HCT116 (cell line): ENCODE measurements around the gene CYP11A1. TPM values are rescaled to one million over a fixed set of nuclear protein-coding genes. Genes with fewer than 3 reads are reported as not detected.

Experiments used
- ATAC-seq: fragments of 200-7000 bp; cut with Tn5 transposase; 2 replicates; pipeline ENCODE4 v1.9.1; 2020; ENCODE audit warnings: mild to moderate bottlenecking, moderate library complexity
- BruUV-seq: library from RNA; stranded (reverse); fragments of 400-500 nt; replicated peaks from 2 replicates; lab custom pipeline; 2021; lab: Mats Ljungman, UMichigan
- CTCF ChIA-PET: fragments of 300-600 bp; sonication (Branson Sonifier 250); formaldehyde crosslinking; loops from one replicate; lab custom pipeline; 2021; ENCODE audit warnings: antibody characterized with exemption; lab: Charles Lee
- POLR2A ChIA-PET: fragments of 300-600, 350-600 bp; sonication (Branson Sonifier 250); formaldehyde crosslinking; loops from one replicate; lab custom pipeline; 2021; ENCODE audit warnings: antibody characterized with exemption; lab: Charles Lee
- RAD21 ChIA-PET, 2 experiments: fragments of 300-600 bp; sonication (Branson Sonifier 250); formaldehyde crosslinking; loops; one replicate each; lab custom pipeline; 2023; ENCODE audit warnings: low total read pairs in 2 of 2; ENCODE audit not compliant: uncharacterized antibody in 2 of 2, unreplicated experiment in 2 of 2, low non-redundant PET in 1 of 2; lab: Charles Lee
- DNase-seq: peaks from one replicate; pipeline ENCODE4 v3.0.0-alpha.2; 2010; ENCODE audit warnings: low read depth, low spot score
- H2AFZ ChIP-seq: fragments of 200-600 bp; shearing (Covaris generic), sonication (generic); 2 replicates; pipeline ENCODE4 v1.6.1; 2017; ENCODE audit warnings: low read depth, mixed run types, mixed read lengths, antibody characterized with exemption, low read length; ENCODE audit not compliant: poor library complexity, severe bottlenecking
- H3K27ac ChIP-seq: 2 replicates; pipeline ENCODE4 v1.5.1; 2012; ENCODE audit warnings: low read depth, low read length
- H3K27me3 ChIP-seq: fragments of 200-600 bp; sonication (generic); 2 replicates; pipeline ENCODE4 v1.6.1; 2016; ENCODE audit warnings: mixed run types, low read length, mixed read lengths; ENCODE audit not compliant: insufficient read depth
- H3K36me3 ChIP-seq, 2 experiments: fragments of 200-500 bp in 1 of 2; fragments of 200-600 bp in 1 of 2; sonication (Bioruptor generic) in 1 of 2; sonication (generic) in 1 of 2; 2 replicates each; pipeline versions ENCODE4 v1.5.1 to v1.6.1; 2014 to 2016; ENCODE audit warnings: low read length in 2 of 2, inconsistent platforms in 1 of 2, mixed read lengths in 1 of 2, mixed run types in 1 of 2; ENCODE audit not compliant: insufficient read depth in 2 of 2, control insufficient read depth in 1 of 2
- H3K4me1 ChIP-seq, 2 experiments: fragments of 200-600 bp in 1 of 2; sonication (generic) in 1 of 2; 2 replicates each; pipeline versions ENCODE4 v1.5.1 to v1.6.1; 2012 to 2017; ENCODE audit warnings: low read length in 2 of 2, inconsistent platforms in 1 of 2, mild to moderate bottlenecking in 1 of 2, mixed read lengths in 1 of 2, mixed run types in 1 of 2, moderate library complexity in 1 of 2; ENCODE audit not compliant: insufficient read depth in 2 of 2, control insufficient read depth in 1 of 2
- H3K4me2 ChIP-seq: fragments of 200-600 bp; sonication (generic); 2 replicates; pipeline ENCODE4 v1.6.1; 2017; ENCODE audit warnings: mixed run types, low read length, mixed read lengths
- H3K4me3 ChIP-seq, 2 experiments: fragments of 200-600 bp in 1 of 2; sonication (generic) in 1 of 2; replicated peaks in 1 of 2; 2 replicates each; pipeline ENCODE4 v1.5.1; 2011 to 2016; ENCODE audit warnings: low read length in 2 of 2, control low read depth in 1 of 2, low read depth in 1 of 2, mild to moderate bottlenecking in 1 of 2, mixed read lengths in 1 of 2, mixed run types in 1 of 2
- H3K79me2 ChIP-seq: fragments of 200-600 bp; sonication (generic); 2 replicates; pipeline ENCODE4 v1.6.1; 2017; ENCODE audit warnings: mild to moderate bottlenecking, mixed run types, low read length, moderate library complexity, mixed read lengths; ENCODE audit not compliant: insufficient read depth
- H3K9ac ChIP-seq: fragments of 200-600 bp; sonication (generic); 2 replicates; pipeline ENCODE4 v1.6.1; 2016; ENCODE audit warnings: low read length, mixed read lengths
- H3K9me2 ChIP-seq: fragments of 200-600 bp; sonication (generic), shearing (Covaris generic); 2 replicates; pipeline ENCODE4 v1.6.1; 2017; ENCODE audit warnings: mixed run types, mild to moderate bottlenecking, moderate library complexity; ENCODE audit not compliant: insufficient read depth
- H3K9me3 ChIP-seq, 2 experiments: fragments of 200-500 bp in 1 of 2; fragments of 200-600 bp in 1 of 2; sonication (Bioruptor generic) in 1 of 2; sonication (generic) in 1 of 2; 2 replicates each; pipeline ENCODE4 v1.6.1; 2014 to 2017; ENCODE audit warnings: low read length in 2 of 2, mixed read lengths in 2 of 2, inconsistent platforms in 1 of 2, low read depth in 1 of 2, mild to moderate bottlenecking in 1 of 2, mixed run types in 1 of 2, moderate library complexity in 1 of 2; ENCODE audit not compliant: control insufficient read depth in 1 of 2, insufficient read depth in 1 of 2
- H4K20me1 ChIP-seq: fragments of 200-600 bp; sonication (generic), shearing (Covaris generic); 2 replicates; pipeline ENCODE4 v1.6.1; 2017; ENCODE audit warnings: mixed run types, mild to moderate bottlenecking, moderate library complexity; ENCODE audit not compliant: insufficient read depth
- CBX3 ChIP-seq: IDR thresholded peaks from 2 replicates; pipeline ENCODE4 v1.6.1; 2012; ENCODE audit warnings: low read depth
- CEBPB ChIP-seq: IDR thresholded peaks from 2 replicates; pipeline ENCODE4 v1.6.1; 2012; ENCODE audit warnings: low read depth
- ELF1 ChIP-seq: IDR thresholded peaks from 2 replicates; pipeline ENCODE4 v1.6.1; 2012; ENCODE audit warnings: low read depth, borderline replicate concordance
- EZH2 ChIP-seq: fragments of 200-600 bp; sonication (generic); IDR thresholded peaks from 2 replicates; pipeline ENCODE4 v1.6.1; 2017; ENCODE audit warnings: antibody characterized with exemption, mixed run types
- EZH2phosphoT487 ChIP-seq: fragments of 200-600 bp; IDR thresholded peaks from 2 replicates; pipeline ENCODE4 v1.6.1; 2018; ENCODE audit warnings: antibody characterized with exemption, borderline replicate concordance
- JUND ChIP-seq: IDR thresholded peaks from 2 replicates; pipeline ENCODE4 v1.6.1; 2012
- POLR2A ChIP-seq: IDR thresholded peaks from 2 replicates; pipeline ENCODE4 v1.7.0; 2011; ENCODE audit warnings: borderline replicate concordance; ENCODE audit not compliant: insufficient read depth, insufficient read length; ENCODE audit errors: extremely low read depth
- POLR2AphosphoS5 ChIP-seq: IDR thresholded peaks from 2 replicates; pipeline ENCODE4 v1.6.1; 2011; ENCODE audit warnings: mild to moderate bottlenecking, low read depth, low read length, moderate library complexity
- RAD21 ChIP-seq: IDR thresholded peaks from 2 replicates; pipeline ENCODE4 v1.6.1; 2012; ENCODE audit warnings: low read depth, mild to moderate bottlenecking
- TCF7L2 ChIP-seq: IDR thresholded peaks from 2 replicates; pipeline ENCODE4 v1.7.0; 2011; ENCODE audit warnings: borderline replicate concordance, inconsistent platforms; ENCODE audit not compliant: insufficient read depth, insufficient read length; ENCODE audit errors: extremely low read depth
- ZFX ChIP-seq: fragments of 450-650 bp; IDR thresholded peaks from 2 replicates; pipeline ENCODE4 v1.6.1; 2017
- intact Hi-C: fragments of 100-400 bp; cut with micrococcal nuclease; formaldehyde crosslinking; loops from 2 replicates; pipeline ENCODE4 v1.10.0; 2022
- total RNA-seq: library from RNA; stranded (reverse); gene quantifications from one replicate; pipeline ENCODE4 v1.2.1, GENCODE V29; 2021; ENCODE audit not compliant: unreplicated experiment
- TF ChIP-seq, protein P1 (sequence below): IDR thresholded peaks from 2 replicates; pipeline ENCODE4 v1.6.1; 2012
- TF ChIP-seq, protein P2 (sequence below): IDR thresholded peaks from 2 replicates; pipeline ENCODE4 v1.6.1; 2012
- TF ChIP-seq, protein P3 (sequence below): IDR thresholded peaks from 2 replicates; pipeline ENCODE4 v1.6.1; 2012; ENCODE audit warnings: low read depth

The CYP11A1 gene
- total RNA-seq, 1 experiment from 2014 or later: 0.57 TPM

DNA sequence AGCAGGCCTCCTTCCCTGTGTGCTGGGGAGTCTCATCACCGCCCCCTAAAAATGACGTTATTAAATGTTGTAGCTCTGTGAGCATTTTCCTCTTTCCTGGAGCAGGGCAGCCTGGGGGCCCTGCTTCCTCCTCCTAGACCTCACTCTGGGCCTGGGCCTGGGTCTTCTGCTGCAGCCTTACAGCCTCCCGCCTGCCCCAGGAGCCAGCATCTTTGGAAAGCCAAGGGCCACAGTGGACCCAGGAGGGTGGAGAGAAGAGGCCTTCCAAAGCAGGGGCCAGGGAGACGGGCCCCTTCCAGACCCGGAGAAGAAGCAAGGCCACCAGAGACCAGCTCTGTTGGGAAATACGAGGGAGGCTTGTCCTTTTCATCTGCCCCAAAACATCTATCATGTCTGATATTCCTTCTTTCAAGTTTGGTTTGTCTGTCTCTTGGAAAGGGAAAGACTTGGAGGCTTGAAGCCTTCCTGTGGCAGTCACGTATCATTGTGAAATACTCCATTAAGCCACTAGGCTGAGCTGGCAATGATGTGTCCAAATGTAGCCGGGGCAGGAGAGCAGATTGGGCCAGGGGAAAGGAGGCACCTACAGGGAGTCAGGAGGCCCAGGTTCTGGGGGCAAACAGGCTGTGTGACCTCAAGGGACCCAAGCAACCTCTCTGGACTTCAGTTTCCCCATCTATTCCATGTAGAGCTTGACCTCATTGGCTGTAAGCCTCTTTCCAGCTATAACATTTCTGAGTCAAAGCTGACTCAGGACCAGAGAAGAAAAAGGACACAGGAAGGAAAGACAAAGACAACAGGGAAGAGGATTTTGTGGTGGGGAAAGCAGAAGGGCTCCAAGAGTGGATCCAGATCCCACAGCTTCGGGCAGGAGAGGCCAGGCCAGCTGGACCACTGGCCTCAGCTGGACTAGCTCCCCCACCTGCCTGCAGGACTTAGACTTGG lies 31.1 kb downstream of the CYP11A1 start:
- POLR2A ChIA-PET: no interaction called here
- Histone ChIP-seq H3K9me2 (no peaks in the 10 kb centered on the region), H3K4me2 (no peak overlapping the region), H3K4me3 (no peak overlapping the region), H2AFZ (no peak overlapping the region), H3K27me3 (no peaks in the 10 kb centered on the region), H3K79me2 (no peaks in the 10 kb centered on the region), H4K20me1 (no peaks in the 10 kb centered on the region), H3K9me3 (no peaks in the 10 kb centered on the region), H3K27ac (no peak overlapping the region), H3K9ac (no peak overlapping the region), H3K36me3 (no peaks in the 10 kb centered on the region), H3K4me1 (no peaks in the 10 kb centered on the region)
- TF ChIP-seq, protein P1, sequence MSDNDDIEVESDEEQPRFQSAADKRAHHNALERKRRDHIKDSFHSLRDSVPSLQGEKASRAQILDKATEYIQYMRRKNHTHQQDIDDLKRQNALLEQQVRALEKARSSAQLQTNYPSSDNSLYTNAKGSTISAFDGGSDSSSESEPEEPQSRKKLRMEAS: no peak
- TF ChIP-seq, protein P2, sequence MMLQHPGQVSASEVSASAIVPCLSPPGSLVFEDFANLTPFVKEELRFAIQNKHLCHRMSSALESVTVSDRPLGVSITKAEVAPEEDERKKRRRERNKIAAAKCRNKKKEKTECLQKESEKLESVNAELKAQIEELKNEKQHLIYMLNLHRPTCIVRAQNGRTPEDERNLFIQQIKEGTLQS: no peak
- TF ChIP-seq POLR2A (no peak), JUND (no peak), EZH2phosphoT487 (no peak), ZFX (no peak), CBX3 (no peak), TCF7L2 (no peak), EZH2 (no peak), POLR2AphosphoS5 (no peak), CEBPB (no peak), ELF1 (no peak), RAD21 (no peak)
- TF ChIP-seq, protein P3, sequence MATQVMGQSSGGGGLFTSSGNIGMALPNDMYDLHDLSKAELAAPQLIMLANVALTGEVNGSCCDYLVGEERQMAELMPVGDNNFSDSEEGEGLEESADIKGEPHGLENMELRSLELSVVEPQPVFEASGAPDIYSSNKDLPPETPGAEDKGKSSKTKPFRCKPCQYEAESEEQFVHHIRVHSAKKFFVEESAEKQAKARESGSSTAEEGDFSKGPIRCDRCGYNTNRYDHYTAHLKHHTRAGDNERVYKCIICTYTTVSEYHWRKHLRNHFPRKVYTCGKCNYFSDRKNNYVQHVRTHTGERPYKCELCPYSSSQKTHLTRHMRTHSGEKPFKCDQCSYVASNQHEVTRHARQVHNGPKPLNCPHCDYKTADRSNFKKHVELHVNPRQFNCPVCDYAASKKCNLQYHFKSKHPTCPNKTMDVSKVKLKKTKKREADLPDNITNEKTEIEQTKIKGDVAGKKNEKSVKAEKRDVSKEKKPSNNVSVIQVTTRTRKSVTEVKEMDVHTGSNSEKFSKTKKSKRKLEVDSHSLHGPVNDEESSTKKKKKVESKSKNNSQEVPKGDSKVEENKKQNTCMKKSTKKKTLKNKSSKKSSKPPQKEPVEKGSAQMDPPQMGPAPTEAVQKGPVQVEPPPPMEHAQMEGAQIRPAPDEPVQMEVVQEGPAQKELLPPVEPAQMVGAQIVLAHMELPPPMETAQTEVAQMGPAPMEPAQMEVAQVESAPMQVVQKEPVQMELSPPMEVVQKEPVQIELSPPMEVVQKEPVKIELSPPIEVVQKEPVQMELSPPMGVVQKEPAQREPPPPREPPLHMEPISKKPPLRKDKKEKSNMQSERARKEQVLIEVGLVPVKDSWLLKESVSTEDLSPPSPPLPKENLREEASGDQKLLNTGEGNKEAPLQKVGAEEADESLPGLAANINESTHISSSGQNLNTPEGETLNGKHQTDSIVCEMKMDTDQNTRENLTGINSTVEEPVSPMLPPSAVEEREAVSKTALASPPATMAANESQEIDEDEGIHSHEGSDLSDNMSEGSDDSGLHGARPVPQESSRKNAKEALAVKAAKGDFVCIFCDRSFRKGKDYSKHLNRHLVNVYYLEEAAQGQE: no peak
- DNase-seq (no peak), ATAC-seq (no peak; the same call in 1 of the 2 replicates)
- CTCF ChIA-PET: interaction anchor here (0.9 to 1.3 kb wide), 2 partner anchors 14 to 282 kb away, joined by 3 to 4 read pairs; no protein-coding TSS in a partner anchor
- BruUV-seq: no TSS peak
- intact Hi-C loops: no loop called here
- RAD21 ChIA-PET: no interaction called here
